ENCODE results near the gene TAS2R3.

- no peak for TF ChIP-seq CTCF (IDR thresholded peaks at IDR 0.05)
- no peak for TF ChIP-seq POLR2AphosphoS5 (IDR thresholded peaks at IDR 0.05)
- no peak for TF ChIP-seq POLR2A (IDR thresholded peaks at IDR 0.05)
Measured at GRCh38 chr7:141744131-141744530, 19.8 kb upstream of the TAS2R3 start.
